HepG2 (cell line): ENCODE measurements around the gene STOML3.

Source experiments
- ASH2L ChIP-seq: fragments of 300-600, 200-600 bp; sonication (generic); IDR thresholded peaks from 2 replicates; pipeline ENCODE4 v1.7.0; 2017; ENCODE audit warnings: low read depth, mild to moderate bottlenecking, moderate library complexity, mixed read lengths, low read length; ENCODE audit not compliant: insufficient read length
- E2F1 ChIP-seq: sonication (generic); formaldehyde crosslinking; IDR thresholded peaks from 2 replicates; pipeline ENCODE4 v1.5.0; 2020; ENCODE audit warnings: missing genetic modification reagents
- GTF2F1 ChIP-seq: fragments of 150-350 bp; IDR thresholded peaks from 2 replicates; pipeline ENCODE4 v1.6.1; 2014; ENCODE audit warnings: low read length
- HNRNPK ChIP-seq: fragments of 200-400 bp; formaldehyde crosslinking; IDR thresholded peaks from 2 replicates; pipeline ENCODE4 v1.6.1; 2018; ENCODE audit warnings: low read length, low read depth, moderate library complexity, mild to moderate bottlenecking; ENCODE audit not compliant: poor library complexity, severe bottlenecking
- PHF8 ChIP-seq: sonication (generic); formaldehyde crosslinking; IDR thresholded peaks from 2 replicates; pipeline ENCODE4 v1.5.0; 2020; ENCODE audit warnings: missing genetic modification reagents
- POLR2A ChIP-seq, 2 experiments: IDR thresholded peaks; 2 replicates each; pipeline ENCODE4 v1.6.1; 2011; ENCODE audit warnings: low read depth in 2 of 2, low read length in 2 of 2, mild to moderate bottlenecking in 1 of 2, moderate library complexity in 1 of 2; ENCODE audit not compliant: insufficient read depth in 1 of 2
- RNF2 ChIP-seq: fragments of 450-650 bp; conservative IDR thresholded peaks from 2 replicates; pipeline ENCODE4 v1.6.1; 2016; ENCODE audit warnings: low read depth
- ZBTB40 ChIP-seq, 2 experiments: fragments of 450-650 bp in 1 of 2; sonication (generic) in 1 of 2; formaldehyde crosslinking in 1 of 2; IDR thresholded peaks; 2 replicates each; pipeline versions ENCODE4 v1.6.1 to v1.8.0; 2016 to 2022; ENCODE audit warnings: antibody characterized with exemption in 1 of 2, mild to moderate bottlenecking in 1 of 2, missing genetic modification reagents in 1 of 2
- ZMAT3 ChIP-seq: sonication (generic); formaldehyde crosslinking; conservative IDR thresholded peaks from 2 replicates; pipeline ENCODE4 v1.7.0; 2021; ENCODE audit warnings: missing genetic modification reagents
- ZNF10 ChIP-seq: sonication (generic); formaldehyde crosslinking; IDR thresholded peaks from 2 replicates; pipeline ENCODE4 v1.4.0; 2020; ENCODE audit warnings: mild to moderate bottlenecking, low read depth, missing genetic modification reagents, borderline replicate concordance
- ZNF737 ChIP-seq: sonication (generic); formaldehyde crosslinking; IDR thresholded peaks from 2 replicates; pipeline ENCODE4 v1.5.0; 2020; ENCODE audit warnings: missing genetic modification reagents, mild to moderate bottlenecking, borderline replicate concordance
- TF ChIP-seq, protein P1 (sequence below): sonication (generic); formaldehyde crosslinking; IDR thresholded peaks from 2 replicates; pipeline ENCODE4 v1.5.0; 2020; ENCODE audit warnings: mild to moderate bottlenecking, missing genetic modification reagents, moderate library complexity

DNA sequence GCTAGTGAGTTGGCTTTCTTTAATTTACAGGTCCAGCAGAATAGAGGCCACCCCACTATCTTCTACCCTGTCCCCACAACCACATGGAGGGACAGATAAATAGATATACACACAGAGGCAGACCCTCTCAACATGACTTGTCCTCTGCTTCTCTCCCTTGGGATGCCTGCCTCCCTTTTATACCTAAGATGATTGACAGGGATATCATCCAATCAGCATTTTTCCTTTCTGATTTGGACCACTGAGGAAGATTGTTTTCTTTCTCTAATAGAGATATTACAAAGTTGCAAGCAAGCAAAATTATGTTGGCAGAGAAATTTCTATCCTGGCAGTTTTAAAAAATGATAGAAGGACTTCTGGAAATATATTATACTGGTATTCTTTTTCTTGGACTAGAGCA lies 35.8 kb downstream of the STOML3 start:
- no peak for TF ChIP-seq PHF8 (CRISPR knock-in tag)
- TF ChIP-seq GTF2F1, result no peak
- TF ChIP-seq ZMAT3 (CRISPR knock-in tag), result no peak
- TF ChIP-seq ASH2L, result no peak
- TF ChIP-seq POLR2A (IDR thresholded peaks at IDR 0.05; ENCODE audit: insufficient read depth in 1 of 2, low read depth in 2 of 2, low read length in 2 of 2), result no peak
- TF ChIP-seq RNF2, result no peak
- TF ChIP-seq ZNF737 (CRISPR knock-in tag), result no peak
- no peak for TF ChIP-seq E2F1 (CRISPR knock-in tag)
- no peak for TF ChIP-seq ZNF10
- no peak for TF ChIP-seq HNRNPK
- no peak for TF ChIP-seq ZBTB40 (IDR thresholded peaks at IDR 0.05)
- TF ChIP-seq ZBTB40 (CRISPR knock-in tag; IDR thresholded peaks at IDR 0.05), result no peak
- TF ChIP-seq, protein P1, sequence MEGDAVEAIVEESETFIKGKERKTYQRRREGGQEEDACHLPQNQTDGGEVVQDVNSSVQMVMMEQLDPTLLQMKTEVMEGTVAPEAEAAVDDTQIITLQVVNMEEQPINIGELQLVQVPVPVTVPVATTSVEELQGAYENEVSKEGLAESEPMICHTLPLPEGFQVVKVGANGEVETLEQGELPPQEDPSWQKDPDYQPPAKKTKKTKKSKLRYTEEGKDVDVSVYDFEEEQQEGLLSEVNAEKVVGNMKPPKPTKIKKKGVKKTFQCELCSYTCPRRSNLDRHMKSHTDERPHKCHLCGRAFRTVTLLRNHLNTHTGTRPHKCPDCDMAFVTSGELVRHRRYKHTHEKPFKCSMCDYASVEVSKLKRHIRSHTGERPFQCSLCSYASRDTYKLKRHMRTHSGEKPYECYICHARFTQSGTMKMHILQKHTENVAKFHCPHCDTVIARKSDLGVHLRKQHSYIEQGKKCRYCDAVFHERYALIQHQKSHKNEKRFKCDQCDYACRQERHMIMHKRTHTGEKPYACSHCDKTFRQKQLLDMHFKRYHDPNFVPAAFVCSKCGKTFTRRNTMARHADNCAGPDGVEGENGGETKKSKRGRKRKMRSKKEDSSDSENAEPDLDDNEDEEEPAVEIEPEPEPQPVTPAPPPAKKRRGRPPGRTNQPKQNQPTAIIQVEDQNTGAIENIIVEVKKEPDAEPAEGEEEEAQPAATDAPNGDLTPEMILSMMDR (CRISPR knock-in tag), result no peak
